SHP77 treated with DMSO at 0.1 percent for 48 hours (cell line): ENCODE results near the gene TRIM29.
"Not testable (repeated sequence)": the region's sequence is repeated elsewhere in the genome, so short reads cannot be mapped to it uniquely, and the experiment has no call there.

ENCODE experiments used
- DNase-seq: peaks from one replicate; lab custom pipeline; 2025; lab: John Stamatoyannopoulos, UW

Gene TRIM29

DNA sequence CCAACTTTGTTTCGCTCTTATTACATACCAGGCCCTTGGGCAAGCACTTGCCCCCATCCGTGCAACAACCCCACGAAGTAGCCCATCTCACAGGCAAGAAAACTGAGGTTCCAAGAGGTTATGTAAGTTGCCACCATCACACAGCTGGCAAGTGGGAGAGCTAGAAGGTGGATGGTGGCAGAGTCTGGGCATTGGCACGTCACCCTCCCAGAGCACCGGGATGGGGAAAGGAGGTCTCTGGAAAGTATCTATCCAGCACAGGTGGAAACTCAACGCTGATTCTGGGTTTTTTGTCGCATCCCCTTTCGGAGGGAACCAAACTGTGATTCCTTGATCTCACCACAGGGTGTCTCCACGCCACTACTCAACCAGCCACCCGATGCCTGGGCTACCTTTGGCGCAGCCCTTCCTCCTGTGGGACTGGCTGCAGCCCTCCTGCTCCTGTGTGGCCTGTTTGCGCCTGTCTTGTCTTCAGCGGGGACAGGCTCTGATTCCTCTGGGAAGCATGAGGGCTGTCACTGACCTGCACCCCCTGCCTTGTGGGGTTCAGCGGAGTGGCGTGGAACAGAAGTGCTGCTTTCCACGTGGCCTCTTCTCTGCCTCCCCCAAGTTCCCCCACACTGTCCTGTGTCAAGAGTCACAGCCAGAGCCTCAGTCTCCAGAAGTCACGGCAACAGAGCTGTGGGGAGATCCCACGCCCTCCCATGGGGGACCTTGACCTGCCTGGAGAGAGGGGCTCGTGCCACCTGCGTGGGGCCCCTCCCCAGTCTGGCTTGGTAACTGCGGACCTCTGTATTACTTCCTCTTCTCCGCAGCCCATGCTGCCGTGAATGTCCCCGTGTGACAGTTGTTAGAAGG lies 34.4 kb upstream of the TRIM29 start:
- no peak for DNase-seq

DNA sequence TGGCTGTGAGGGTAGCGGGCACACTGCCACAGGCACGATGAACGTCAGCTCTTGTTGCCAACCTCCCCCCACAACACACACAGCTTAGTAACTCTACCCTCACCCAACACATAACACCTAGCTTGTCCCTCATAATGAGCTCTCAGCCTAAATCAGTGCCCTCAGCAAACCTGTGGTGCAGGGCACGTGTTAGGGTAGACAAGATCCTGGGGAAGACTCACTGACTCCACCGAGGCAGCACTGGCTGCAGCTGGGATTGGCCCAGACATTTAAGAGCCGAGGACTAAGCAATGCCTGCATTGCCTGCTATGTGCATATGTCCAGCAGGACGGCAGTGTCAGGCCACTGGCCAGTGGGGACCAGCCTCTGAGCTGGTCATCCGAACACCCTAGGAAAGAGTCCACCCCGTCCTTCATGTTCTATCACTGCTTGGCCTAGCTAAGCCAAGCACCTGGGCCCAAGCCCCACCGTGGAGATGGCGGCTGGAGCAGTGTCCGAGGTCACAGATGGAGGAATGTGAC lies 32.9 kb upstream of the TRIM29 start:
- no peak for DNase-seq

DNA sequence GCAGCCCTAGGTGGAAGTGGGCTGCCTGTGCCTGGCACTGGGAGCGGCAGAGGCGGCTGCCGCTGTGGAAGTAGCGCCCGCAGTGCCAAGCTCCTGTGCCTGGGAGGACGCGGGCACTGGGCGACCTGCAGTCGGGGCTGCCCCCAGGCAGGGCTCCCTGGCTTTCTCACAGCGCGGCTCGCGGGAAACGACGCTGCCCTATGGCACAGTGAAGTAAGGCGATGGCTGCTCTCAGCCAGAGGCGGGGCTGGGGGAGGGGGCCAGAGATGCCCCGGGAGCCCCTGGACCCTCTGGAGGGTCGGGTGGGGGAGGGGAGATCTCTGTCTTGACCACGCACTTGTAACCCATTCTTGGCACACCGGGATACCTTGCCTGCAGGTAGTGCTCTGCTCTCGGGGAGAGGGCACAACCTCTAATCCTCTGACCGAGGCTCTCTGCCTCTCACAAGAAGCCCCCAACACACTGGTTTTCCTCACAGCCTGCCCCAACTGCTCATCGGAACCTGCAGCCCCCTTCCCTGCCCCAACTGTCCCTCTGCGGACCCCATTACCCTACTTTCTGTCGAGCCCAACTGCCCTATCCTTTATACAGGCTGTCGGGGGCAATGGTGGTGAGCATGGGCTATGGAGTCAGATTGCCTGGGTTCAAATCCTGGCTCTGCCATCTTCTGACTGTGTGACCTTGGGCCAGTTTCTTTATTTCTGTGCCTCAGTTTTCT lies 32.2 kb upstream of the TRIM29 start:
- no peak for DNase-seq

DNA sequence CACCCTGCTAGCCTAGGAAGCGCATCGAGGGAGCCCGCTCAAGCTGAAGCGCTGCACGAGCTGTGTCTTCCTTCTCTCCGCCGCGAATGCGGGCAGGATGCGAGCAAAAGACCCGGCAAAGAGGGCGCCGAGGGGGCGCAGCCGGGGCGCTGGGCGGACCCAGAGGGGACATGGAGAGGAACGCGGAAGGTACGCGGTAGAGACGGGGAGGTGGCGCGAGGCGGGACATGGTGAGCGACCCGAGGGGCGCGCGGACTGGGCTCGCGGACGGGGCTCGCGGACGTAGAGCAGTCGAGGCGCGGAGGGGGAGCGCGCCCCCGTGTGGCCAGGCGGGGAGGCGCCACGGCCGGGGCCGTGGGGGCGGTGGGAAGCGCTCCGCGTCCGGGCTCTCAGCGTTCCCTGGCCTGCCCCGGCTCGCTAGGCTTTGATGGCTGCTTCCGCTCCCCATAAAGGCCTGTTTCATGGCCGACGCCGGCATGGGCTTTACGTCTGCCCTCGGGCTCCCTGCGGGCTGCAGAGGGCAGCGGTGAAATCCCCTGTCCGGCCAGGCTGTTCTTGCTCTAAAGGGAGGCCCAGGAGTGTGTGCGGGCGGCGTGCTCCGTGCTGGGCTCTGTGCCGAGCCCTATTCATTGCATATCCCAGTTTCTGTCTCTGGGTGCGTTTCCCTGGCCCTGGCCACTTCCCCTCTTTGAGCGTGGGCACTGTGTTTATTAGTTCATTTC lies 31.2 kb upstream of the TRIM29 start:
- no peak for DNase-seq

DNA sequence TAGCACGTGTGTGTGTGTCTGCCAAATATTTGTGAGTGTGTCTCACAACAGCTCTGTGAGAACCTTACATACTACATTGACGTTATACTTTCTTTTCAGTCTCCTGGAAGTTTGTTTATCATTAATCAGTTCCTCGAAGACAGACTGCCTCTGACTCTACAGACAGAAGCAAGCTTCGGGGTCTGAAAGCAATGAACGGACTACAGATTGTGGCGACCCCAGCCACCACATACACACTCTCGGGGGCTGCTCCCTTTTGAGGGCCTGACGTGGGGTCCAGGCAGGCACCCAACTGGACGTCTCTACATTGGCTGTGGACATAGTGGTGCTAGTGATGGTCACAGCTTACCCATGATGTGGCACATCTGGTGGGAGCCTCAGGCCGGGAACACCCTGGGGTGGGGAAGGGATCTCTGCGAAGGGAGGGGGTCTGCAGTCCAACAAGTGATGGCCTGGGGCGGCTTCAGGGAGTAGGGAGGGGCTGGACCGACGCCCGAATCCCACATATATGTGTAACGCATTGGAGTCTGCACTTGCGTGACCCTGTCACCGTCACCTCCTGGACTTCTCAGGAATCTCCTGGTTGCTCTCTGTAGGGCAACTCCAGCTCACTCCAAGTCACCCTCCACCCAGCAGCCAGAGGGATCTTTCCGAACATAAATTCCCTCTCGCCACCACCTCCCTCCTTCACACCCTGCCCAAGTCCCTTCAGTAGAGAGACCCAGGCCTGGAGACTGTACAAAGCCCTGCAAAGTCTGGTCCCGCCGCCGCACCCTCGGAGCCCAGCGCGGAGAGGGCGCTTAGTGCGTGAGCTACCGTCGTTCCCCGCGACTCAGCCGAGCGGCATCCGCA lies 30.4 kb upstream of the TRIM29 start:
- DNase-seq = no peak

DNA sequence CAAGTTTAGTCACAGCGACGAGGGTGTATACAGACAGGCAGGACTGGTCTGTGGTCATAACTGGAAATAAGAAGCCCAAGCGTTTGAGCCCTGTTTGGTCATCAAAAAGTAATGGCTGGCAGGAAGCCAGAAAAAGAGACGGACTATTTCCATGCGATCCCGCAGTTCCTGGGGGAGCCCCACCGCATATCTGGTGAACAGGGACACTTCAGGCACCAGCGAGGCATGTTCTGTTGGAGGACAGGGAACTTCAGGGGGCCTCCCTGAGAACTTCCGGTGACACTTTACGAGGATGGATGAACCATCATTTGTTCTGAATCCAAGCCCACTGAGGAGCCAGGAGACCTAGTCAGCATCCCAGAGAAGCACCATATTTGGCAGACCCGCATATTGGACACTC lies 29.7 kb upstream of the TRIM29 start:
- no peak for DNase-seq

DNA sequence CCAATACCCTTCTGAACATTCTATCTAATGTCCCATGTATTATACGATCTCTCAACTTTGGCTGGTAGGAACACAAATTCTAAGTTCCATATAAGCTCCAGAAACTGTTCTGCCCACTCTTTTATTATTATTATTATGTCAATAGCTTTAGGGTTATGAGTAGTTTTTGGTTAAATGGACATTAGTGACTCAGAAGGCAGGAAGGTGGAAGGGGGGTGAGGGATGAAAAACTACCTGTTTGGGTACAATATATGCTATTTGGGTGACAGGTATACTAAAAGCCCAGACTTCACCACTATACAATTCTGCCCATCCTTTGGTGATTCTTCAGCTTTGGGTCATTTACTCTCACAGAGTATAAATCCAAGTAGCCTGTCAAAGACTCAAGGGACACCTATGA lies 22.5 kb upstream of the TRIM29 start:
- DNase-seq = no peak

DNA sequence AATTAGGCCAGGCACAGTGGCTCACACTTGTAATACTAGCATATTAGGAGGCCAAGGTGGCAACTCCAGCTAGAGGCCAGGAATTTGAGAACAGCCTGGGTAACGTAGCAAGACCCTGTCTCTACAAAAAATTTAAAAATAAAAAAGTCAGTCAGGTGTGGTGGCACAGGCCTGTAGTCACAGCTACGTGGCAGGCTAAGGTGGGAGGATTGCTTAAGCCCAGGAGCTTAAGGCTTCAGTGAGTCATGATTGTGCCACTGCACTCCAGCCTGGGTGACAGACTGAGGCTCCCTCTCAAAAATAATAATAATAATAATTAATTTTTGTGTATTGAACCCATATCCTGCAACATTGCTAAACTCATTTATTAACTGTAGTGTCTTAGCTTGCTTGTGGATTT lies 15.3 kb upstream of the TRIM29 start:
- no peak for DNase-seq

DNA sequence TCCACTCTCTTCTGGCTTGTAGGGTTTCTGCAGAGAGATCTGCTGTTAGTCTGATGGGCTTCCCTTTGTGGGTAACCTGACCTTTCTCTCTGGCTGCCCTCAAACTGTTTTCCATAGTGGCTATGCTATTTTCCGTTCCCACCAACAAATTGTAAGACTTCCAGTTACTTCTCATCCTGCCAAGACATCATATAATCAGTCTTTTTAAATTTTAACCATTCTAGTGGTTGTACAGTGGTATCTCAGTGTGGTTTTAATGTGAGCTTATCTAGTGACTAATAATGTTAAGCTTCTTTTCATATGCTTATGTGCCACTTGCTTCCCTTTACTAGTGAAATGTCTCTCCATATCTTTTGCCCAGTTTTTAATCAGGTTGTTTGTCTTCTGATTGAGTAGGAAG lies 13.6 kb upstream of the TRIM29 start:
- no peak for DNase-seq

DNA sequence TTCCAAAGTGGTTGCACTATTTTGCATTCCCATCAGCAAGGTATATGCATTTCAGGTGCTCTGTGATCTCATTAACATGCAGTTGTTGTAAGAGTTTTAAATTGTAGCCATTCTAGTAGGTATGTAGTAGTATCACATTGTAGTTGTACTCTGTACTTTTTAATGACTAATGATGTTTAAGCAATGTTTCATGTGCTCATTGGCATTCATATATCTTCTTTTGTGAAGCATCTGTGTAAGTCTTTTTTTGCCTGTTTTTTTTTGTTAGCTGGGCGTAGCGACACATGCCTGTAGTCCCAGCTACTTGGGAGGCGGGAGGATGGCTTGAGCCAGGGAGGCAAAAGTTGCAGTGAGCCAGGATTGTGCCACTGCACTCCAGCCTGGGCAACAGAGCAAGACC lies 11.3 kb upstream of the TRIM29 start:
- no peak for DNase-seq

DNA sequence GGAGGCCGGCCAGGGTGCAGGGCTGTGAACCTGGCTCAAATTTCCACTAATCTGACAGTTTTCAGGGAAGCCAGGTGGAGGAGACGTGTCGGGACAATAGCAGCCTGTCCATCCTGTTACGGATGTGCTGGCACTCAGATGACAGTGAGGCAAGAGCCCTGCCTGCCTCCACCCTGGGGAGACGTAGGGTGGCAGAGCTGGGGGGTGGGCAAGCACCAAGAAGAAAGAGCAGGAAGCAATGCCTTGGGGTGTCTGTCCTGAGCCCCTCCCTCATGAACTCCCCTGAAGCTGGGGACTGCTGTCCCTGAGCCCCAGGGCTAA lies 10.0 kb upstream of the TRIM29 start:
- DNase-seq = no peak

DNA sequence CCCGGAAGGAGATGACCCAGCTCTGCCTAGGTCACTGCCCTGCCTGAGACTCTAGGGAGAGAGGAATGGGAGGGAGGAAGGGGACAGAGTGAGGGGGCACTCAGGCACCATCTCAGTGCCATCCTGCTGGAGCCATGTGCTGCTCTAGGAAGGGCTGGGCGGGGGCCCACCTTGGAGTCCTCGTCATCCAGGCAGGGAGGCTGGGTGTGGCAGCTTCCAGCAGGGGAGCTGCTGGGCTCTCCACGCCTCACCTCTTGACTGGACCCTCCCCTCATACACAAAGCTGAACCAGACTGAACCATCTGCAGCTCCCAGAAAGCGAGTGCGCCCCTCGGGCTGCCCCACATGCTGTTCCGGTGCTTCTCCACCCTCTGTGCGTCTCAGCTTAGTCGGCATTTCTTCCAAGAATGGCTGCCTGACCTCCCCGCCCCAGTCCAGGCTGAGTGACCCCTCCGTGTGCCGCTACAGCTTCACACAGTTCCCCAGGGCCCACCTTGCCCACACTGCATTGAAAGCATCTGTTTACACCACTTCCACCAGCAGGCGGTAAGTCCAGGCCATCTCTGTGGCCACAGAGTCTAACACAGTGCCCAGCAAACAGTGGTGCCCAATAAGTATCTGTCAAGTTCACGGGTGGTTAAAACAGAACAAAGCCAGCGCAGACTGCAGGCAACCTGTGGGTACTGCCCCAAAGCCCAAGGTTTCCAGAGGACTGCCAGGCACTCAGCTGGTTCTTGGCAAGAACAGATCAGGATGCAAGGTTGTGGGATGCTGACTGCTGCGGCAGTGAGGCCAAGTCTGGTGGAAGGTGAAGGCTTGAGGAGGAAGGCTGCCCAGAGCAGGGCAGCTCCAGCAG lies 9.4 kb upstream of the TRIM29 start:
- DNase-seq = no peak

DNA sequence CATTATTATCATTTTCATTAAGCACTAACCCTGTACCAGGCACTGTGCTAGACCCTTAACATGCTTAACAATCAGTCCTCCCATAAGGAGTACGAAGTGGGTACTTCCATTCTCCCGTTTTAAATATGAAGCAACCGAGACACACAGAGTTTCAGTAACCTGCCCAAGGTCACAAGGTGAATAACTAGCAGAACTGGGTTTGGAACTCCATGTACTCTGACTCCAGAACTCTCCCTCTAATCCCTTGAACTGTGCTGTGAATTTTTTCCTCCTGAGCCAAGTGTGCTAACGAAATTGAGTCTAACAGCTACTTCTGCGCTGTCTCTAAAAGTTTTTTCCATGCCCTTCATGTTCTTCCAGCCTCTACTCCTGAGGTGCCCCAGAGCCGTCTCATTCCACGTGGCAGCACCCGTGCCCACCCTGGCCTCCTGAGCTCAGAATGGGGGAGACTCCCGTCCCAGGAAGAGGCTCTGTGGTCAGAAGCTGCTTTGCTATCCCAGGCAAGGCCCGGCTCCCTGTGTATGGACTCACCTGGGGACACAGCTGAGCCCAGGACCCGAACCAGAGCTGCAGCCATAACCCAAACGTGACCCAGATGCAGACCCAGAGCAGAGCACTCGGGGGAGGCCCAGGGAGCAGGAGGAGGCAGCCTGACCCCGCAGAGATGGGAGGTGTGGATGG lies 8.6 kb upstream of the TRIM29 start:
- DNase-seq = no peak

DNA sequence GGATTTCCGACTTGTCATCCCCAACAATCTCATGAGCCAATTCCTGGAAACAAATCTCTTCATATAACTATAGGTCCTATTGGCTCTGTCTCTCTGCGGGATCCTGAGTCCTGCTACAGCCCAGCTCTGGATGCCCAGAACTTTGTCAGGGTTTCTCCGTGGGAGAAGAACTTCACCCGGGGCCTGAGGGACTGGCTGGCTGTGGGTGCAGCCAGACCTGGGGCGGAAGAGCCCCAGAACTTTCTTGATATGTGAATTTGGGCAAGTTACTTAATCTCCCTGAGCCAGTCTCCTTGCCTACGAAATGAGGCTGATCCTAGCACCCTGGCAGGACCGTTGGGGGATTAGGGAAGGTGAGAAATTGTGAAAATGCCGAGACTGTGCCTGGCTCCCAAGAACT lies 6.6 kb upstream of the TRIM29 start:
- DNase-seq = no peak

DNA sequence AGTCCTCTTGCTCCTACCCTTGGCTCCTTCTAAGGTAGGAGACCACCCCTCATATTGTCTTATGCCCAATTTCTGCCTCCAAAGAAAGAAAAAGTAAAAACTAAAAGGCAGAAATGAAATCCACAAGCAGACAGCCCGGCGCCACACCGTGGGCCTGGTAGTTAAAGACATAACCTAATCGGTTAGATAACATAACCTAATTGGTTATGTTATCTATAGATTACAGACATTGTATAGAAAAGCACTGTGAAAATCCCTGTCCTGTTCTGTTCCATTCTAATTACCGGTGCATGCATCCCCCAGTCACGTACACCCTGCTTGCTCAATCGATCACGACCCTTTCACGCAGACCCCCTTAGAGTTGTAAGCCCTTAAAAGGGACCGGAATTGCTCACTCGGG lies 5.6 kb upstream of the TRIM29 start:
- not testable (repeated sequence) for DNase-seq

DNA sequence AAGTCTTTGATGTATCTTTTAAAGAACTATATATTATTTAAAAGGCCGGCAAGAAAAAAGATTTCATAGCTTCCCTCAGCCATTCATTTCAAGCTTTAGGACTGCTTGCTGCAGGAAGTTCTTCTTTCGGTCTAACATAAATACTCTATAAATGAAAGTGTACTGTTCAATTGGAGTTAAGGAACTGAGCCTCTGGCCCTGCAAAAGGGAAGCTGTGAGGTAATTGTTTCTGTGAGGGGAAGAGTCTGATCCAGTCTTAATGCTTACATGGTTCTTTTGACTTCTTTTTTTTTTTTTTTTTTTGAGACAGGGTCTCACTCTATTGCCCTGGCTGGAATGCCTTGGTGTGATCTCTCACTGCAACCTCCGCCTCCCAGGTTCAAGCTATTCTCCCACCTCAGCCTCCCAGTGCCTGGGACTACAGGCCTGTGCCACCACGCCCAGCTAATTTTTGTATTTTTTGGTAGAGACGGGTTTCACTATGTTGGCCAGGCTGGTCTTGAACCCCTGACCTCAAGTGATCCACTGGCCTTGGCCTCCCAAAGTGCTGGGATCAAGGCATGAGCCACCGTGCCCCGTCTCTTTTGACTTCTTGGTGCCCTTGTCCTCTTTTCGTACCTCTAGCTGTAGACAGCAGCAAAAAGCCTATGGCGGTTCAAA lies 4.7 kb upstream of the TRIM29 start:
- no peak for DNase-seq

DNA sequence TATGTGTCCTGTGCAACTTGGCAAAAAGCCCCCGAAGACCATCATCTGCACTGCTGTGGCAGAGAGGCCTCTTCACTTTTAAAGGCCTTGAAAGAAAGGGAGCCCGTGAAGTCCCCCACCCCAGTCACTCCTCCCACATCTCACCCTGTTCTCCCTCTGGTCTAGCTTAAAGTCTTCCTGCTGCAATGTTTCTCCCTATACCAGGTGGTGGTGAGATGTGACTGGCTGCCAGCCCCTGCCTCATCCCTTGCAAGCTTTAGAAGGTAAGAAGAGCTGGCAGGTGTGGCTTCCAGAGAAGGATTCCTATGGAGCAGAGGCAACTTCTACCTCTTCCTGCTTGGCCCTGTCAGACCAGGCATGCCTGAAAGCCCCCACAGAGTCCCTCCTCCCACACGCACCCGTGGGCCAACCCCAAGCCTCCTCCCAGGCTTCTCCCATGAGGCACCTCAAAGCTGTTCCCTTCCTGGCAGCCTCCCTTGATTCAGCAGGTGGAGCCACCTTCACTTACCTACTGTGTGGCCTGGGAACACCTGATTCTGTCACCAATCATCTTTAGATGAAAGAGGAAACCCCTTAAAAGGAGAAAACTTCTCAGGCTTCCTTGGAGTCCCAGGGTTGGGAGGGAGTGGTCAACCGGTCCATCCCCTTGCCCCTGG lies 4.0 kb upstream of the TRIM29 start:
- DNase-seq = no peak

DNA sequence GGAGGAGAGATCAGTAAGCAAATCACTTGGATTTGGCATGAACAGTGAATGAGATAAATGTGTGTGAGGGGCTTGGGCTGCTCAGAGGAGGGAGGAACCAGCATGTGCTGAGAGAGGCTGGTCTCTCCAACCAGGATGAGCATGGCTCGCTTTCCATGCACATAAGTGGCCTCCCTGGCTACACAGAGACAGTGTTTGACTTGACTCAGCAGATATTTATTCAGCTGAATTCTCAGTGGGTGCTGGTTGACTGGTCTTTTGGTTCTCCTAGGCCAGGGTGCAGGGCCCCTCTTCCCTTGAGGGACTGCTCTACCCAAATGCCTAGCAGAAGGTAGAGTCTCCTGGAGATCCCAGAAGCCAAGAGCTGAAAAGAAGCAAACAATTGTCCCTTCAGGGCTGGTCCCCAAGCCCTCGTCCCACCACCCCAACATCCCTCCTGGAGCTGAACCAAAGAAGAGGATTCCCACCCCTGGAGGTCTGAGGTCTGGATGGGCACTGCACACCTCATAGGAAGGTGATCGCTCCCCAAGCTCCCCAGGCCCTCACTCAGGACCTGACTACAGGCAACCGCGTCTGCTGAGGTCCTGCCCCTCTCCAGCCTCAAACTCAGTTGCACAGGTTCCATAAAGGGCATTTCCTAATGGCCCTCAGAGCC lies 3.3 kb upstream of the TRIM29 start:
- DNase-seq = no peak
